HG03460 (cell line): ENCODE results near the gene RASAL3.
"Not testable (repeated sequence)": the region's sequence is repeated elsewhere in the genome, so short reads cannot be mapped to it uniquely, and the experiment has no call there.

Experiments
- ATAC-seq: cut with Tn5 transposase; IDR thresholded peaks from one replicate; pipeline ENCODE4 v1.9.1; 2021; ENCODE audit not compliant: unreplicated experiment

The RASAL3 gene

DNA sequence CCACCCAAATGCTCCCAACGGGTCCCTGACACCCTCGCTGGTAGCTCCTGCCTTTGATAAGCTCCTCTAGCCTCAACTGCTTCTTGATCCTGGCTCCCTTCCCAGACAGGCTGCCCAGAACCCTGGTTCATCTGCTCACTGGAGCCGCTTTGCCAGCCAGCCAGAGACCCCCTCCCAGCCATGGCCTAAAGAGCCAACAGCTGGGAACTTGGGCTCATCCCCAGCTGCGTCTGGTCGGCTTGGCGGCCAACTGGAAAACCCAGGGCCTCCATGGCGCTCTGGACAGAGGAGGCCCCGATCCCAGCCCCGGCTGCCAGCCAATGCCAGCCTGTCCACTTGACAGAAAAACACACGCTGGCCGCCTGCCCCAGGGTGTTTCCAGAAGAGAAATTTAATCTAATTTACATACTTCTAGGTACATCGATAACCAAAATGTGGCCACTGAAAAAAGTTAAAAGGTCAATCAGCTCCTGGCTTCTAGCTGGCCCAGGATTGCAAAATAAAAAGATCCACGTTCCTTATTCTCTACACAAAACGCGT lies 42.6 kb downstream of the RASAL3 start:
- no peak for ATAC-seq

DNA sequence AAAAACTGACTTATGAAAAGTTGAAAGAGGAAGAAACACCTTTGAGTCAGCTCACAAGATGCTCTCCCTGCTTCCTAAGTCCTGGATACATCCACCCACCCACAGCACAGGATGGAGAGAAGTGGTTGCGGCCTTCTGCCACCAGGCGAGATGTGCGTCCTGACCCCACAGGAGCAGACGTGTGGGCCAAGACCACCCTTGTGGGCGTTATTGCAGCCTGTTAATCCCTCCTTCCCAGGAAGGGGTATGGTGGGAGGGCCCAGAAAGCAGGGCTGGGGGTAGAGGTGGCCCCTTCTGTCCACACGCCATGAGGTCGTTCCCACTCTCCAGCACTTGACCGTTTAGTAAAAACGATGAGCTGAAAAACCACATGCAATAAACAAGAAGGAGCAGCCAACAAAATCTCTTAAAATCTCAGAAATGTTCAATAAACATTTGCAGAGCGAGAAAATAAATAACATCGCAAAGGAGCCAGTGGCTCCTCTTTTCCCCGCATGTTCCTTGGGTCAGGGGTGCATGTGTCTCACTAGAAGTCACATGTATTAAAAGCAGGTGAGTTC lies 43.1 kb downstream of the RASAL3 start:
- ATAC-seq = no peak

GRCh38 chr19:15419413-15420025 lies 44.8 kb downstream of the RASAL3 start:
- no peak for ATAC-seq

DNA sequence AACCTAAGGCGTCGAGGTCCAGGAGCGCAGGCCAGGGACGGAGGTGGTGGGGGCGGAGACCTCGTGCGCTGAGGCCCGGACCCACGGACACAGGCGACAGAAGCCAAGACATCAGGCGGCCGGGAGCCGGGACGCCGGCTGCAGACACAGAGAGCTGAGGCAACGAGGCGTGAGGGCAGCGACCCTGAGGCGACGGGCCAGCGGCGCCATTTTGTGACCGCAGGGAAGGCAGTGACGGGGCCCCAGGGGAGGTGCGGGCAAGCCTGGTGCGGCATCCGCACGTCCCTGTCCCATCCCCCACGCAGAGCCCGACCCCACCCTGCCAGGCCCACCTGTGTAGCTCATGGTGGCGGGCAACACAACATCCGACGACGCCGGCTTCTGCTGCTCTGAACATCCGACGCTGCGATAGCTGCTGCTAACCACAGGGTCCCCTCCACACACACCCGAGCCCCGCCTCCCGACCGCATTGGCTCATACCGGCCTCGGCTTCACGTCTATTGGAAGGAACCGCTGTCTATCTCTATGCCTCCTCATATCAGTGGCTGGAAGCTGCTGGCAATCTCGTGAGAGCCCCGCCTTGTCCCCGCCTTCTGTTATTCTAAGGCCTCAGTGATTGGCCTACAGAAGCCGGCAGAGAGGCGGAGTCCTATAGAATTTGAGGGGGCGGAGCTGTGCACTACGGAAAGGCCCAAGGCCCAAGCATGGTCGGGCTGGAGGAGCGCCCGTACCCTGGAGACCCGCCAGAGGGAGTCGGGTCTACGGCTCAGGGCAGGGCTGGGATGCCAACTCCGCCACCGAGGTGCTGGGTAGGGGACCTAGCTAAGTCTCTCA lies 45.5 kb downstream of the RASAL3 start, which contains the start of gene AKAP8L:
Gene AKAP8L, minus strand, starts transcription at position 410 of the 834 bp plus-strand sequence. Its CDS starts 65 bp downstream, at position 345.
- ATAC-seq = peak; percentile 94

DNA sequence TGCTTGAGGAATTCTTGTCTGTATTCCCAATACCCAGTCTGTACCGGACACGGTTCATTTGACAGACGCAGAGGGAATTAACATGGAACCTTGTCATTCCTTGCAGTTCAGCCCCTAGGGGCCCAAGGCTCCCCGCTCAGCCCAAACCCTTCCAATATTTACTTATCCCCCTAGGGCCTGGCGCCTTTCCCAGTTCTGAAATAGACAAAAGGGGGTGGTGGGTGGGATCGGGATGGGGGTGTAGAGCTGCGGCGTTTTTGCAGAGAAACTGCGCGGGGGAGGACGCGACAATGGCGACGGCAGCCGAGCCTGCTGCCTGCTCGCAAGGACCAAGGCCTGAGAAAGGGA lies 46.1 kb downstream of the RASAL3 start:
- no peak for ATAC-seq

GRCh38 chr19:15417699-15418098 lies 46.6 kb downstream of the RASAL3 start:
- ATAC-seq = no peak

GRCh38 chr19:15412832-15413231 lies 51.5 kb downstream of the RASAL3 start:
- ATAC-seq = no peak

DNA sequence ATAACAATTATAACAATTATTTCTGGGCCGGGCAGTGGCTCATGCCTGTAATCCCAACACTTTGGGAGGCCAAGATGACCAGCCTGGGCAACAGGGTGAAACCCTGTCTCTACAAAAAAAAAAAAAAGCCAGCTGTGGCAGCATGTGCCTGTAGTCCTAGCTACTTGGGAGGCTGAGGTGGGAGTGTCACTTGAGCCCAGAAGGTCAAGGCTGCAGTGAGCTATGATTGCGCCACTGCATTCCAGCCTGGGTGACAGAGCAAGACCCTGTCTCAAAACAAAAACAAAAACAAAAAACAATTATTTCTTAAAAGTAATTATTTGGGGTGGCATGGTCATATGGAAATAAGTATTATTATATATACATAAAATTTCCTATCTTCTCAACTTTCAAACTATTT lies 53.0 kb downstream of the RASAL3 start:
- not testable (repeated sequence) for ATAC-seq

GRCh38 chr19:15404780-15405211 lies 59.5 kb downstream of the RASAL3 start:
- ATAC-seq = no peak

- ATAC-seq = no peak
These were observed 60.1 kb downstream of the RASAL3 start for GRCh38 chr19:15404097-15404779.

GRCh38 chr19:15403151-15403531 lies 61.2 kb downstream of the RASAL3 start:
- ATAC-seq = no peak

GRCh38 chr19:15402411-15403150 lies 61.8 kb downstream of the RASAL3 start:
- ATAC-seq = no peak
